HUES64 (cell line): ENCODE data around the gene SERTAD1.
"Not testable (repeated sequence)": the region's sequence is repeated elsewhere in the genome, so short reads cannot be mapped to it uniquely, and the experiment has no call there.

Source experiments
- H3K27ac ChIP-seq: 2 replicates; pipeline ENCODE4 v1.7.0; 2013; ENCODE audit warnings: low read depth, low read length, inconsistent platforms
- H3K27me3 ChIP-seq: 2 replicates; pipeline ENCODE4 v1.6.1; 2013; ENCODE audit warnings: mild to moderate bottlenecking, low read length; ENCODE audit not compliant: insufficient read depth
- H3K36me3 ChIP-seq: 2 replicates; pipeline ENCODE4 v1.6.1; 2013; ENCODE audit warnings: mild to moderate bottlenecking, low read length; ENCODE audit not compliant: insufficient read depth
- H3K4me1 ChIP-seq: 2 replicates; pipeline ENCODE4 v1.6.1; 2013; ENCODE audit warnings: mild to moderate bottlenecking, low read length, moderate library complexity; ENCODE audit not compliant: insufficient read depth
- H3K4me3 ChIP-seq: 2 replicates; pipeline ENCODE4 v1.5.1; 2013; ENCODE audit warnings: mild to moderate bottlenecking, low read length, moderate library complexity
- H3K9ac ChIP-seq: 2 replicates; pipeline ENCODE4 v1.6.1; 2013; ENCODE audit warnings: mild to moderate bottlenecking, low read depth, low read length
- H3K9me3 ChIP-seq: 2 replicates; pipeline ENCODE4 v1.6.1; 2013; ENCODE audit warnings: low read depth, low read length; ENCODE audit not compliant: insufficient read depth
- WGBS: fragments of 150-250, 120-280 bp; methylation state at CpG from one replicate; pipeline ENCODE4 v1.1.7; 2013; ENCODE audit warnings: missing lambda C conversion rate; 5-methylcytosine and 5-hydroxymethylcytosine counted together

SERTAD1 gene

DNA sequence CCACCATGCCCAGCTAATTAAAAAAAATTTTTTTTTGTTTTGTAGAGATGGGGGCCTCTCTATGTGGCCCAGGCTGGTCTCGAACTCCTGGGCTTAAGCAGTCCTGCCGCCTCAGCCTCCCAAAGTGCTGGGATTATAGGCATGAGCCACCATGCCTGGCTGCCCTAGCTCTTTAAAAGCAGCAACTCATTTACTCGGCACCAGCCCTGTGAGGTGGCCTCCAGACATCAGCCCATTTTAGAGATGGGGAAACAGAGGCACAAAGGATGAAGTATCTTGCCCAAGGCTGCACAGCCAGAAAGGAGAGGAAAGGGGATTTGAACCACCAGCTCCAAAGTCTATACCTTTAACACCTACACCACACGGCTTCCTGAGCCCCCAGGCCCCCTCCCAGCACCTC, 12.9 kb downstream of the SERTAD1 start:
- H3K27me3 ChIP-seq = no peaks in the 10 kb centered on the region
- H3K4me1 ChIP-seq = peaks cover 6% of the 10 kb centered on the region
- H3K27ac ChIP-seq = 0 out of 2 replicates have a peak overlapping the region, but pooled peaks have one; percentile 35
- H3K9ac ChIP-seq = no peak overlapping the region
- H3K36me3 ChIP-seq = no peaks in the 10 kb centered on the region
- peak overlapping the region; percentile 35; the same call in 1 of the 2 replicates for H3K4me3 ChIP-seq
- WGBS = 77% methylated on average over 4 of the region's 4 CpGs
- no peaks in the 10 kb centered on the region for H3K9me3 ChIP-seq

DNA sequence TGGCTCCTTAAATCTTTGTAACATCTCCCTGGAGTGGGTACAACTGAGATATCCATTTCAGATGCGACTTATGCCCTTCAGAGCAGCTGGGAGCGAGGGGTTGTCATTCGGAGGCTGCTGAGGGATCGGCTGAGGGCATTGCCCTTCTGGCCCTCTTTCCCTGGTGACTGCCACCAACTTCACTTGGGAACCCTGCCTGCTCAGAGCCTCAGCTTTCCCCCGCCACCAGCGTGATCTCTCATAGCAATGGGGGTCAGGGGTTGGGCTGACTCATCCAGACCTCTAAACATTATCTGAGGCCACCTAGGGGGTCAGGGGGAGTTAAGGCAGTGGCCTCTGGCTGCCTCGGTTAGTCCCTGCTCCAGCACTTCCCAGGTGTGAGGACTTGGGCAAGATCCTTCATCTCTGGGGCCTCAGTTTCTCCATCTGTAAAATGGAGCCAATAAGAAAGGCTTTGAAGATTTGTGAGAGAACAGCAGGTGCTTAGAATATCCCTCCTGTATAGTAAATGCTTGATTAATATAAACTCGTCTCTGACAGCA, 13.8 kb downstream of the SERTAD1 start:
- Histone ChIP-seq H3K27me3 (no peaks in the 10 kb centered on the region), H3K9me3 (no peaks in the 10 kb centered on the region), H3K36me3 (no peaks in the 10 kb centered on the region), H3K4me3 (no peak overlapping the region), H3K4me1 (peaks cover 6% of the 10 kb centered on the region), H3K27ac (no peak overlapping the region), H3K9ac (no peak overlapping the region)
- 66% methylated on average over 8 of the region's 8 CpGs for WGBS

DNA sequence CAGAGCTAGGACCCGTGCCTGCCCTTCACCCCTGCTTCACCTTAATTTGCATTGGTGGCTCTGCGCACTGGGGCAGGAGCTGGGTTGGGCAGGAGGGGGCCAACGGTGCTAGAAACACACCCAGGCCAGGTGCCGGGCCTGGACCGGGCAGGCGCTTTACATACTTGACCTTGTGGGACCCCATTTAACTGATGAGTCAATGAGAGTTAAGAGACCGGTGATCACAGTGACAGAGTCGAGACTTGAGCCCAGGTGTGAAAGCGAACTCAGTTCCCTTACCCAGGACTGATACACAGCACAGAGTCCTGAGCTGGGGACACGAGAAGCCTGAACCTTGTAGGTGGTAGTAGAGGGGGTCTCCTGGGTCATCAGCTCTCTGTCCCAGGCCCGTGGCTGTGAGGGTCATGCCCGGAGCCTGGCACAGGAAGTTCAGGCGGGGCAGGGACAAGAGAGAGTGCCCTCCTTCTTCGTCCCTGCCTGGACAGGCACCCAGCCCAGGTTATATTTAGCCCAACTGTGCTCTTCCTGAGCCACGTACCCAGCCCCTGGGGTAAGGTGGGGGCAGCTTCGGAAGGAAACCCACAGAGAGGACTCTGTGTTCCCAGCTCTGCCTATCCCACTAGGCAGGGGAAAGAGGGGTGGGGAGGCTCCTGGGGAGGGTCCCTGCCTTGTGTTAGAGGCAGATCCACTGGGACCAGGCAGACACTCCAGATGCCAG, 14.5 kb downstream of the SERTAD1 start:
- Histone ChIP-seq H3K4me3 (no peak overlapping the region), H3K9ac (no peak overlapping the region), H3K9me3 (no peaks in the 10 kb centered on the region), H3K27me3 (no peaks in the 10 kb centered on the region), H3K4me1 (peaks cover 6% of the 10 kb centered on the region), H3K36me3 (no peaks in the 10 kb centered on the region), H3K27ac (0 out of 2 replicates have a peak overlapping the region, but pooled peaks have one; percentile 37)
- WGBS = 73% methylated on average over 16 of the region's 16 CpGs

DNA sequence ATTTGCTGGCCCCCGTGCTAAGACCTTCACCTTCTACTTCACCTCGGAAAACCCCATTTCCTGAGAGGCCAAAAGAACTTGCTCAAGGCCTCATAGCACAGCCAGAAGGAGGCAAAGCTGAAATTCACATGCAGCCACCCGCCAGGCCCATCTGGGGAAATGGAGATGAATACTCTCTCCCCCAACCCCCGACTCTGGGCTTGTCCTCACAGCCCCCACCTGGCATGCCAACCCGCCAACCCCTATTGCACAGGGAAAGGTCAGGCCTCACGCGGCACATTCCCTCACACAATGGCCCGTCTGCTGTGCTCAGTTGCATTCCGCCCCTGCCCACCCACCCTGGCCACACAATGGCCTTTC, 15.8 kb downstream of the SERTAD1 start:
- Histone ChIP-seq H3K27ac (peak overlapping the region; percentile 86; the same call in 1 of the 2 replicates), H3K9me3 (no peaks in the 10 kb centered on the region), H3K36me3 (no peaks in the 10 kb centered on the region), H3K27me3 (no peaks in the 10 kb centered on the region), H3K4me1 (peaks cover 6% of the 10 kb centered on the region), H3K4me3 (no peak overlapping the region), H3K9ac (peak overlapping the region; percentile 9; the same call in 1 of the 2 replicates)
- WGBS = 49% methylated on average over 9 of the region's 9 CpGs

DNA sequence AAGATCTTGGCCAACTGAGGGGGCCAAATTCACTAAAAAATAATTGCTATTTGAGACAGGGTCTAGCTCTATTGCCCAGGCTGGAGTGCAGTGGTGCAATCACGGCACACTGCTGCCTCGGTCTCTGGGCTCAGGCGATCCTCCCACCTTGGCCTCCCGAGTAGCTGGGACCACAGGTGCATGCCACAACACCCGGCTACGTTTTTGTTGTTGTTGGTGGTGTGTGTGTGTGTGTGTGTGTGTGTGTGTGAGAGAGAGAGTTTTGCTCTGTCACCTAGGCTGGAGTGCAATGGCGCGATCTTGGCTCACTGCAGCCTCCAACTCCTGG, 17.2 kb downstream of the SERTAD1 start:
- 96% methylated on average over 8 of the region's 8 CpGs for WGBS
- H3K9ac ChIP-seq, H3K36me3 ChIP-seq, H3K27ac ChIP-seq, H3K4me1 ChIP-seq, H3K4me3 ChIP-seq, H3K9me3 ChIP-seq, H3K27me3 ChIP-seq: not testable (repeated sequence)

DNA sequence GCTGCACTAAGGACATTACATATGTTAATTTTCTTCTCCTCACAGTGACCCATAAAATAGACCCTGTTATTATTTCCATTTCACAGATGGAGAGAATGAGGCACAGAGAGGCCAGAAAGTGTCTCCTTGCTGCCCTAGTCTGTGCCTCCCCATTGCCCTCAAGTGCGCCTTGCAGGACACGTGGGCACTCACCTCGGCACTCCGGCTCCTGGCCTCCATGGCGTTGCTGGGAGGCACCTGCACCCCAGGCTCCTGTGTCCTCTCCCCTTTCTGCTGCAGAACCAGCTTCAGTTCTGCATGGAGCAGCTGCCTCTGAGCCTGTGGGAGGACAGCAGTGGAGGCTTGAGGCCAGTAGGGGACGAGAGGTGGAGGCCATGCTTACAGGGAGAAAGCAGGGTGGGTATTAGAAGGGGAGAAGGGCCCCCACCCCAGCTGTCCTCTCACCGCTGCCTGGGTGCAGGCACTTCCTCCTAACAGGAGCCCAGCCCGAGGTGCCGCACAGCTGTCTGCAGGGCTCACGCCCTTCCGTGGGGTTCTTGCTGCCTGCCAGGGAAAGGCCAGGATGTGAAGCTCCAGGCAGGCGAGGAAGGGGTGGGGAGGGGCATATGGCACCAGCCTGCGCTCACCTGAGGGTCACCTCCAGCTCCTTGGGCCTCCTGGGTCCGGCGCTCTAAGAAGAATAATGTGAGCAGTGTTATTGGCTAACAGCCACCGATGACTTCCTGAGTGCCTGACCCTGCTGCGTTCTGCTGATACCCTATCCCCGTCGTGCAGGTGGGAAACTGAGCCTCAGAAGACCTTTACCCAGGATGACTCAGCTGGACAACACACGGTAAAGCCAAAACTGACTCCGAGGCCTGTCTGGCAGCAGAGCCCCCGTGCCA, 17.8 kb downstream of the SERTAD1 start:
- Histone ChIP-seq H3K4me1 (no peaks in the 10 kb centered on the region; the same call in 1 of the 2 replicates), H3K9ac (no peak overlapping the region), H3K27ac (no peak overlapping the region), H3K27me3 (no peaks in the 10 kb centered on the region), H3K36me3 (no peaks in the 10 kb centered on the region), H3K4me3 (no peak overlapping the region), H3K9me3 (no peaks in the 10 kb centered on the region)
- 89% methylated on average over 22 of the region's 22 CpGs for WGBS

DNA sequence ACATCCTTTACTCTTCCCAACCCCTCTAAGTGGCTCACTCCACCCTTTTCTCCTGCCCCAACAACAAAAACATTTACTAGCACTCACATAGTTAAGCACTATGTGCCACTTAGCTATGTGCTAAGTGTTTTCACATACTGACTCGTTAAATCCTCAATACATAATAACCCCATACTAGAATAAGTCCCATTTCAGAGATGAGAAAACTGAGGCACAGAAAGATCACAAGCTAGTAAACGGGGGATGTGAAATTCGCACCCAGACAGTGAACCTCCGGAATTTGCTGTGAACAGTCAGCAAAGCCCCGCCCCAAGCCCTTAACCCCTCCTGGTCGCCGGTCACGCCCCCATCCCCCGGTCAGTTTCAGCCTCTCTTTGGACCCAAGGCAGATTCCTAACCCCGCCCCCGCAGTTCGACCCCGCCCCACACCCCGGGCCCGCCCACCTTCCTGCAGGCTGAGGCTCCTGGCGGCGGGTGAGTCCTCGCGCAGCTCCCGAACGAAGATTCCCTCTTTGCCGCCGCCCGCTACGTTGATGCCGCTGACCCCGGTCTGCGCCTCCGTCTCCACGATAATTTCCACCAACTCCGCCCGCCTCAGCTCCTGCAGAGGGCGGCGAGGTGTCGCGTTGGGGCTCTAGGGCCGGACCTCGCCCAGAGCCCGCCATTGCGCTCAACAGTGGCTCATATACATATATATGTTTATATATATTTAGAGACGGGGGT, 22.4 kb downstream of the SERTAD1 start:
- peak overlapping the region; percentile 74 for H3K4me3 ChIP-seq
- no peaks in the 10 kb centered on the region for H3K27me3 ChIP-seq
- WGBS = 1% methylated on average over 37 of the region's 41 CpGs
- no peaks in the 10 kb centered on the region for H3K36me3 ChIP-seq
- H3K4me1 ChIP-seq = no peaks in the 10 kb centered on the region
- H3K27ac ChIP-seq = peak overlapping the region; percentile 80; the same call in 1 of the 2 replicates
- no peaks in the 10 kb centered on the region for H3K9me3 ChIP-seq
- H3K9ac ChIP-seq = peak overlapping the region; percentile 57

DNA sequence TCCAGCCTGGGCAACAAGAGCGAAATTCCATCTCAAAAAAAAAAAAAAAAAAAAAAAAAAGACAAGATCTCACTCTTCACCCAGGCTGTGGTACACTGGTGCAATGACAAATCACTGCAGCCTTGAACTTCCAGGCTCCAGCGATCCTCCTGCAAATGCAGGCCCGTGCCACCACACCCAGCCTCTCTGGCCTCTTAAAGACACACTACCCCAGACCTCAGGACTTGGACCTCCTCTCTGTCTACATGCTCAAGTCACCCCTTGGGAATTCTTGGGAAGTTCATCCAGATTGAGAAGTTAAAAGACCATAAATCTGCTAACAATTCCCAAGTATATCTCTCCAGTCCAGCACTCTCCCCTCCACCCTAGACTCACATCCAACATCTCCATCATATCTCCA, 25.2 kb downstream of the SERTAD1 start:
- 89% methylated on average over 2 of the region's 3 CpGs for WGBS
- H3K9ac ChIP-seq = no peak overlapping the region
- no peaks in the 10 kb centered on the region for H3K36me3 ChIP-seq
- no peak overlapping the region for H3K27ac ChIP-seq
- H3K9me3 ChIP-seq = no peaks in the 10 kb centered on the region
- no peaks in the 10 kb centered on the region for H3K4me1 ChIP-seq
- no peaks in the 10 kb centered on the region for H3K27me3 ChIP-seq
- H3K4me3 ChIP-seq = no peak overlapping the region

DNA sequence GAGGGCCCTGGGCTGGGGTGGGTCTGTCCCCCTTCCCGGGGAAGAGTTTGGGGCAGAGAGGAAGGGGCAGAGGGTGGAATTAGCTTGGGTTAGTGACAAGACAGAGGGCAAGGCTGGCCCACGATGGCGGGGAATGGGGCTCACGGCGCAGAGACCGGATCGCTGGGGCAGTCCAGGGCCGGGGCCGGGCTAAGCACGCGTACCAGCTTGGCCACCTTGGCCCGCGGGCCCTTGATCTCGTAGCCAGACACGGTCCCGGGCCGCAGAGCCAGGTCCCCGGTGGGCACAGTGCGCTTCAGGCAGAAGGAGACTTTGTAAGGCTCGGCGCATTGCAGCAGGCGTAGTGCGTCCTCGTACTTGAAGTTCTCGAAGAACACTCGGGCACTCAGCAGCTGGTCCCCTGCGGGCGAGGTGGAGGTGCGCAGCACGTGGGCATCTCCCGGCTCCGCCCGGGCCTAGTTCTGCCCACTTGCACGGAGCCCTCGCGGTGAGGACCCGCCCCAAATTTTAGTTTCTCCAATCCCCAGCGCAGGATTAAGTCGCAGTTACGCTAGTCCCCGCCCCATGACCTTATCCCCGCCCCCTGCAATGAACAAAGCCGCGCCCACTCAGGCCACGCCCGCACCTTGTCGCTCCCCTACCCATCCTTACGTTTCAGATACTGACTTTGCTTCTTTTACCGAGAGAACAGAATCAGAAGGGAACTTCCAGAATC, 27.2 kb downstream of the SERTAD1 start:
- Histone ChIP-seq H3K27ac (no peak overlapping the region), H3K27me3 (no peaks in the 10 kb centered on the region), H3K36me3 (no peaks in the 10 kb centered on the region), H3K9me3 (no peaks in the 10 kb centered on the region), H3K4me3 (no peak overlapping the region), H3K9ac (no peak overlapping the region), H3K4me1 (no peaks in the 10 kb centered on the region)
- WGBS = 90% methylated on average over 49 of the region's 49 CpGs

DNA sequence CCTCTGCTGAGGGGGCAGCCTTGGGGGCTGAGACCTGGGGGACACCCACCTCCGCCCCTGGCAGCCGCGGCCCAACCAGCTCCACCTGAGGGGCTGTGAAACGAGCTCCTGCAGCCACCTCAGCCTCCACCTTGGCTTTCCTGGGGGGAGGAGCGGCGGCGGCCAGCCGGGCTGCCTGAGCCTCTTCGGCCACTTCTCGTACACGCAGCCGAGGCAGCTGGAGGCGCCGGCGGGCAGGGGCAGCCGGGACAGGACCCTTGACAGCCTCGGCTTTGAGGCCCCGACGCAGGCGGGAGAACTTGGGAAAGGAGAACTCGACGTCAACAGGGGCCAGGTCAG, 28.3 kb downstream of the SERTAD1 start:
- H3K9ac ChIP-seq = no peak overlapping the region
- no peaks in the 10 kb centered on the region for H3K4me1 ChIP-seq
- H3K36me3 ChIP-seq = no peaks in the 10 kb centered on the region
- no peak overlapping the region for H3K4me3 ChIP-seq
- H3K27me3 ChIP-seq = no peaks in the 10 kb centered on the region
- H3K9me3 ChIP-seq = no peaks in the 10 kb centered on the region
- WGBS = 91% methylated on average over 22 of the region's 22 CpGs
- H3K27ac ChIP-seq = no peak overlapping the region
